Activated T-helper 9 cell treated with anti-CD3 and anti-CD28 coated beads, Interleukin-2, amount 50 U/mL, for 16 hours (primary cell): Measurements from ENCODE around the gene MSH2.
"Not testable (repeated sequence)": the region's sequence is repeated elsewhere in the genome, so short reads cannot be mapped to it uniquely, and the experiment has no call there.

ENCODE experiments used
- DNase-seq: peaks from one replicate; pipeline ENCODE4 v3.0.0-alpha.2; 2020; ENCODE audit warnings: low read depth

The MSH2 gene

DNA sequence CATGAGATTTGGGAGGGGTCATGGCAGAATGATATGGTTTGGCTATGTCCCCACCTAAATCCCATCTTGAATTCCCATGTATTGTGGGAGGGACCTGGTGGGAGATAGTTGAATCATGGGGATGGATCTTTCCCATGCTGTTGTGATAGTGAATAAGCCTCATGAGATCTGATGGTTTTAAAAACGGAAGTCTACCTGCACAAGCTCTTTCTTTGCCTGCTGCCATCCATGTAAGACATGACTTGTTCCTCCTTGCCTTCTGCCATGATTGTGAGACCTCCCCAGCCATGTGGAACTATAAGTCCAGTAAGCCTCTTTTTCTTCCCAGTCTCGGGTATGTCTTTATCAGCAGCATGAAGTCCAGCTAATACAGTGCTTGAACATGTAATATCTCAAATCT is 5.0 kb downstream of the MSH2 start:
- not testable (repeated sequence) for DNase-seq

DNA sequence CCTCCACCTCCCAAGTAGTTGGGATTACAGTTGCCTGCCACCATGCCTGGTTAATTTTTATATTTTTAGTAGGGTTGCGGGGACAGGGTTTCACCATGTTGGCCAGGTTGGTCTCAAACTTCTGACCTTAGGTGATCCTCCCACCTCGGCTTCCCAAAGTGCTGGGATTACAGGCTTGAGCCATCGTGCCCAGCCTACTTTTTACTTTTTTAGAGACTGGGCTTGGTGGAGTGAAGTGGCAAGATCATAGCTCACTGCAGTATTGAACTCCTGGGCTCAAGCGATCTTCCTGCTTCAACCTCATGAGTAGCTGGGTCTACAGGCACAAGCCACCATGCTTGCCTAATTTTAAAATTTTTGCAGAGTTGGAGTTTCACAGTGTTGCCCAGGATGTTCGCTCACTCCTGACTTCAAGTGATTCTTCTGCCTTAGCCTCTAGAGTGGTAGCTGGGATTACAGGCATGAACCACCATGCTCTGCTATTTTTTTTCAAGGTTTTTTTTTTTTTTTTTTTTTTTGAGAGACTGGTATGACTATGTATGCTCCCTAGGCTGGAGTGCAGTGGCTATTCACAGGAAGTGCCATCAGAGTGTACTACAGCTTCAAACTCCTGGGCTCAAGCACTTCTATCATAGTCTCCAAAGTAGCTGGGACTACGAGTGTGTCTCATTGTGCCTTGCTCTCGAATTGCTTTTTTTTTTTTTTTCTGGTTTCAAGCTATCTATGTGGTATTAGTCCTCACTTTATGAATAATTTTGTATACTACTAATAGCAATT is 11.9 kb downstream of the MSH2 start:
- DNase-seq, result no peak

DNA sequence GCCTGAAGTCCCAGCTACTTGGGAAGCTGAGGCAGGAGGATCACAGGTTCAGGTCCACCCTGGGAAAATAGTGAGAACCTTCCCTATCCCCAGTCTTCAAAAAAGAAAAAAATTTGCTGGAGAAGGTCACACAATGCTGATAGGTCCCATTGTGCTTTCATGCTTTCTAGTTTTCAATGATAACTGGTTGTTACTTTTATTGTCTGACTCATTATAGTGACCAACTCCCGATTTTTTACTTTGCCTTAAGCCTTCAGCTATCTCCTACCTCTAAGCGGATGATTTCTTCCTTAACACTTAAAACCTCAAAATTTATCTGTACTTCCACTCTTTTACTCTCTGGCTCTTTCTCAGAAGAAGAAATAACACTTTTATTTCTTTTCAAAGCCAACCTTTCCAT is 17.3 kb downstream of the MSH2 start:
- DNase-seq, result no peak

DNA sequence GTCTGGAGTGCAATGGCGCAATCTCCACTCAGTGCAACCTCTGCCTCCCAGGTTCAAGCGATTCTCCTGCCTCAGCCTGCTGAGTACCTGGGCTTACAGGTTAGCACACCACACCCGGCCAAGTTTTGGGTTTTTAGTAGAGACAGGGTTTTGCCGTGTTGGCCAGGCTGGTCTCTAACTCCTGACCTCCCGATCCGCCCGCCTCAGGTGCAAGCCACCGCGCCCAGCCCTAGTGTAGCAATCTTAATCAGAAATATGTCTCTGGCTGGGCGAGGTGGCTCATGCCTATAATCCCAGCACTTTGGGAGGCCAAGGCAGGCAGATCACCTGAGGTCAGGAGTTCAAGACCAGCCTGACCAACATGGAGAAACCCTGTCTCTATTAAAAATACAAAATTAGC is 17.7 kb downstream of the MSH2 start:
- not testable (repeated sequence) for DNase-seq

DNA sequence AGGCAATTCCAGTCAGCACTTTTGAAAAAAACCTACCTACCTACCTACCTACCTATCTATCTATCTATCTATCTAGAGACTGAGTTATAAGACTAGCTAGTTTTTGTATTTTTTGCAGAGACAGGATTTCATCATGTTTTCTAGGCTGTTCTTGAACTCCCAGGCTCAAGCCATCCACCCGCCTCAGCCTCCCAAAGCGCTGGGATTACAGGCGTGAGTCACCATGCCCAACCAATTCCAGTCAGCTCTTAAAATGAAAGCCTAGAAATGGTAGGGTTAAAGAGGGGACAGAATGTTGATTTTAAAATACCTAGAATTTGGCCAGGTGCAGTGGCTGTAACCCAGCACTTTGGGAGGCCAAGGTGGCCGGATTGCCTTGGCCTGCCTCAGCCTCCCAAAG is 19.1 kb downstream of the MSH2 start:
- DNase-seq, result no peak

DNA sequence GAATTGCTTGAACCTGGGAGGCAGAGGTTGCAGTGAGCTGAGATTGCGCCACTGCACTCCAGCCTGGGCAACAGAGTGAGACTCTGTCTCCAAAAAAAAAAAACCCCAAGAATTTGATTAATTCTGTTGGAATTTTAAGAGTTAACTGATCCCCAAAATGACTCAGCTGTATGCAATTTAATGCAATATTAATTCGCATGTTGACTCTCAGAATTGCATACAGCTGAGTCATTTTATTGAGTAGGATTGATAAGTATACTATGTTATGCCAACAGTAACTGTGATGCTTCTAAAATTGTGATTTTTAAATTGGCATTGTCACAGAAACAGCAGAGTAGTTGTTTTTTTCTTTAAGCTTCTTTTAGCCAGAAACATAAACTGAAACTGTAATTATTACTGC is 19.6 kb downstream of the MSH2 start:
- no peak for DNase-seq

DNA sequence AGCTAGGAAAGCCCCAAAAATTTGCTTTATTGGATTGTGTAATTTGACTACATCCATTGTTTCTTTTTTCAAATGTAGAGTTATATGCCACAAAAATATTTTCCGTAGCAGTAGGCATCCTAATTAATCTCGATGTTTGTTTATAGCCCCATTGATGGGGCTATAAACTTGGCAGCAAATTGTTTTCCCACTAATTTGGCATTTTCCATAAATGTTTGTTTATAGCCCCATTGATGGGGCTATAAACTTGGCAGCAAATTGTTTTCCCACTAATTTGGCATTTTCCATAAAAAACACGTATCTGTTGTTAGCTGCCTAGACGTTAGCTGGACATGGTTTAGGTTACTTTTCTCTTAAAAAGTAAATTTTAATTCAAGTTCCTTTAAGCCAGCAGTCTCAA is 23.8 kb downstream of the MSH2 start:
- DNase-seq, result no peak

- no peak for DNase-seq
Measured at GRCh38 chr2:47429795-47430194, 26.8 kb downstream of the MSH2 start.

DNA sequence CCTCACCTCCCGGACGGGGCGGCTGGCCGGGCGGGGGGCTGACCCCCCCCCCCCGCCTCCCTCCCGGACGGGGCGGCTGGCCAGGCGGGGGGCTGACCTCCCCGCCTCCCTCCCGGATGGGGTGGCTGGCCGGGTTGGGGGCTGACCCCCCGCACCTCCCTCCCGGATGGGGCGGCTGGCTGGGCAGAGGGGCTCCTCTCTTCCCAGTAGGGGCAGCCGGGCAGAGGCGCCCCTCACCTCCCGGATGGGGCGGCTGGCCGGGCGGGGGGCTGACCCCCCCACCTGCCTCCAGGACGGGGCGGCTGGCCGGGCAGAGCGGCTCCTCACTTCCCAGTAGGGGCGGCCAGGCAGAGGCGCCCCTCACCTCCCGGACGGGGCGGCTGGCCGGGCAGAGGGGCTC is 30.1 kb downstream of the MSH2 start:
- not testable (repeated sequence) for DNase-seq

DNA sequence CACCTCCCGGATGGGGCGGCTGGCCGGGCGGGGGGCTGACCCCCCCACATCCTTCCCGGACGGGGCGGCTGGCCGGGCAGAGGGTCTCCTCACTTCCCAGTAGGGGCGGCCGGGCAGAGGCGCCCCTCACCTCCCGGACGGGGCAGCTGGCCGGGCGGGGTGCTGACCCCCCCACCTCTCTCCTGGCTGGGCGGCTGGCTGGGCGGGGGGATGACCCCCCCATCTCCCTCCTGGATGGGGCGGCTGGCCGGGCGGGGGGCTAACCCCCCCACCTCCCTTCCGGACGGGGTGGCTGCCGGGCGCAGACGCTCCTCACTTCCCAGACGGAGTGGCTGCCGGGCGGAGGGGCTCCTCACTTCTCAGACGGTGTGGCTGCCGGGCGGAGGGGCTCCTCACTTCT is 30.5 kb downstream of the MSH2 start:
- not testable (repeated sequence) for DNase-seq

DNA sequence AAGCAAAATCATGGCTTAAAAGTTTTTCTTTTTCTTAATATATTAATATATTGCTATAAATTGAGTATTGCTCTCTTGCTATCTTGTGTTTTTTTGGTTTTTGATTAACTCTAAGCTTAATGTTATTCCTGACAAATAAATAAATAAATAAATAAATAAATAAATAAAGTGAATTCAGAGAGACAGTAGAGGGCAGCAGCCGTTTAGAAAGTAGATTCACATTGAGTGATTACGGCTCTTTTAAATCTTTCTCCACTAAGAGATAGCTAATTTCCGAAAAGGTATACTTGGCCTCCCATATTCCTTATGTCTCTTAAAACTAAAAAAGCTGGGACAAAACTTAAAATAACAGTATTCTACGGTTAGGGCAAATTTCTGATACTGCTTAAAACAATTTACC is 34.3 kb downstream of the MSH2 start:
- no peak for DNase-seq

GRCh38 chr2:47438106-47438505 is 35.1 kb downstream of the MSH2 start:
- no peak for DNase-seq

DNA sequence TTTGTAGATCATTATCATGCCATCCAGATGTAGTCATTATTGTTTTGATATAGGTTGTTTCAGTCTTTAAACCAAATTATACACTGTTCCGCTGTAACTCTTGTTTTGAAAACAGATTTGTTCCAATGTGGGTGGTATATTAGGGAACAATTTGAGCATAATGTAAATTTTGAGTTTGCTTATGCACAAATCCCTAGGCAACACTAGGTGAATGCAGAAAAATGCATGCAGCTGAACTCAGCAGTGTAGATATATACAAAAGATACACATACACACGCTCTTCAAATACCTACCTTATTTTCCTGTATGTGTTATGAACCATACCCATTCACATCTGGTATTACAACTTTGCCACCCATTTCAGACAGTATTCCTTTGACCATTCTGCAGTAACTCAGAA is 35.8 kb downstream of the MSH2 start:
- no peak for DNase-seq

- no peak for DNase-seq
Measured at GRCh38 chr2:47451790-47452189, 48.8 kb downstream of the MSH2 start.

DNA sequence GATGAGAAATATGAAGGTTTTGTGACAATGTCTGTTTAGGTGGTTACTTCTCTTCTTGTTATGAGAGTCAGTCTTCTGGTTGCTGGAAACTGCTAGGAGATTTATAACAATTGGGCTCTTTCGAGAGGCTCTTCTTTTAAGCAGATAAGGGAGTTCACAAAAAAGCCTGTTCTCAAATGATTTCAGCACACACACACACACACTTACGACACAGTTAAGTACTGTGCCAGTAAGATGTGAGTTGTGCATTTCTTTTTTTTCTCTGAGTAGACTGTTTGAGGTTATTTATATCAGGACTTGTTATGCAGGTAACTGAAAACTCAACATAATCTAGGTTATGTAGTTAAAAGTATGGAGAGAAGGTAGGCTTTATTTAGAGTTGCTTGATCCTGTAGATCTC is 49.8 kb downstream of the MSH2 start:
- DNase-seq, result no peak

DNA sequence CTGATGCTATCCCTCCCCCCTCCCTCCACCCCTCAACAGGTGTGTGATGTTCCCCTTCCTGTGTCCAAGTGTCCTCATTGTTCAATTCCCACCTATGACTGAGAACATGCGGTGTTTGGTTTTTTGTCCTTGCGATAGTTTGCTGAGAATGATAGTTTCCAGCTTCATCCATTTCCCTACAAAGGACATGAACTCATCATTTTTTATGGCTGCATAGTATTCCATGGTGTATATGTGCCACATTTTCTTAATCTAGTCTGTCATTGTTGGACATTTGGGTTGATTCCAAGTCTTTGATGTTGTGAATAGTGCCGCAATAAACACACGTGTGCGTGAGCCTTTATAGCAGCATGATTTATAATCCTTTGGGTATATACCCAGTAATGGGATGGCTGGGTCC is 51.9 kb downstream of the MSH2 start:
- DNase-seq, result not testable (repeated sequence)

- DNase-seq, result no peak
Measured at GRCh38 chr2:47455411-47455810, 52.5 kb downstream of the MSH2 start.

DNA sequence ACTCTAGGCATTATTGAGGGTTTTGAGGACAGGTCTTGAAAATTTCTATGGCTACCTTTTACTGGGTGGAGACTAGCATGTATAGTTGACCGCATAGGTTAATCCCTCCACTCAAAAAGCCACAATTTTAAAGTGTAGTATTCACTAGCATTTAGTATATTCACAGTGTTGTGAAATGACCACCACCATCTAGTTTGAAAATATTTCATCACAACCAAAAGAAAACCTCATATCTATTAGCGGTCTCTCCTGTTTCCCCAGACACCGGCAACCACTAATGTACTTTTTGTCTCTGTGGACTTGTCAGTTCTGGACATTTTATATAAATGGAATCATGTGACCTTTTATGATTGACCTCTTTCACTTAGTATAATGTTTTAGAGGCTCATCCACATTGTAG is 53.9 kb downstream of the MSH2 start:
- DNase-seq, result no peak

DNA sequence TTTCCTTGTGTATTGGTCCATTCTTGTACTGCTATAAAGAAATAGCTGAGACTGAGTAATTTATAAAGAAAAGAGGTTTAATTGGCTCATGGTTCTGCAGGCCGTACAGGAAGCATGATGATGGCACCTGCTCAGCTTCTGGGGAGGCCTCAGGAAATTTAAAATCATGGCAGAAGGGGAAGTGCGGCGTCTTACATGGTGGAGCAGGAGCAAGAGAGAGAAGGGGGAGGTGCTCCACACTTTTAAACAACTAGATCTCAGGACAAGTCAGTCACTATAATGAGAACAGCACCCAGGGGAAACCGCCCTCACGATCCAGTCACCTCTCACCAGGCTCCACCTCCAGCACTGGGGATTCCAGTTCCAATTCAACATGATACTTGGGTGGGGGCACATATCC is 54.3 kb downstream of the MSH2 start:
- DNase-seq, result no peak

GRCh38 chr2:47459021-47459420 is 56.1 kb downstream of the MSH2 start:
- no peak for DNase-seq

- DNase-seq, result no peak
Measured at GRCh38 chr2:47460766-47461165, 57.8 kb downstream of the MSH2 start.

GRCh38 chr2:47471429-47472116 is 68.6 kb downstream of the MSH2 start:
- DNase-seq, result no peak

- DNase-seq, result no peak
Measured at GRCh38 chr2:47479863-47480262, 76.9 kb downstream of the MSH2 start.

DNA sequence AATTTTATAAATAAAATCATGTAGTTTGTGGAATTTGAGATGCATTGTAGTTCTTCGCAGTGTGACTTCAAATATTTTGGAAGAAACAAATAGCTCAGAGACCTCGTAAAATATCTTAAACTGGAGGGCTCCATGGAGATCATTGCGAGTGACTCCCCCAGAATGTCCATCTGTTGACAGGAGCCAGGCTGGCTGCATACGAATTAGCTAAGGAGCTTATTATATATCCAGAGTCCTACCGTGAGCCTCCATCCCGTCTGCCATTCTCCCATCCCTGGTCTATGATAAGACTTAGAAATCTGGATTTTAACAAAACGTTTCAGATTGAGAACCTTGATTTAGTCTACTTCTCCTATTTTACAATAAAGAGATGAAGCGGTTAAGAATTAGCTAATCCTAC is 80.2 kb downstream of the MSH2 start:
- no peak for DNase-seq
